ENCODE results near the gene FRMD5.

The FRMD5 gene

DNA sequence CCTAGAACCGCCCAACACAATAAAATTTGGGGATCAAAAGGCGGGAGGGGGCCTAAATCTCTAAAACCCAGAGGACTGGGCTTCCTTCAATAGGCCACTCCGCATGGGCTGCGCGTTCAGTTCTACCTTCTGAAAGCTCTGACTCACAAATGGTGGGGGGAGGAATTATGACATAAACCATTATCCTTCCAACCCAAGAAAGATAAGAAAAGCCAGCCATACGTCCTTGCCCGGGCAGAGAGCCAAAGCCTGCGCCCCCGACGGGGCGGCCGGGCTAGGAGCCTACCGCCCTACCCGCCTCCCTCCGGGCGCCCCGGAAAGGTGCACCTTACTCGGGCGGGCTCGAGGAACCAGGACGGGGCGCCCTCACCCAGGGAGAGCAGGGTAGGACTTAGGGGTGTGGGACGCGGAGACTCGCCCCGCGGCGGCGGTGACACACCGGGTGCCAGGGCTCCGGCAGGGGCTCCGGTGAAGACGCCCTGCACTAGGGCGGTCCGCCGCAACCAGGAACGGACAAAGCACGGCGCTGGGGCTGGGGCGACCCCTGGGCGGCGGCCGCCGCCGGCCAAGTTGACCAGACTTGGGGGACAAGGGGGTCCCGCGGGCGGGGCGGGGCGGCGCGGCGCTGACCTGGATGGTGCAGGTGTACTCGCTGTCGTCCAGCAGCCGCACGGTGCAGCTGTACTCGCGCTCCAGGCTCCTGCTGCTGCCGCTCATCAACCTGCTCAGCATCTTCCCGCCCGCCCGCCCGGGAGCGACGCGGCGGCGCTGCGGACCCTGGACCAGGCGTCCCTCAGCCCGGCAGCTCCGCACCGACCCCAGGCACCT lies 534 bp downstream of the FRMD5 start:
- no peaks in the 10 kb centered on the region for H3K79me2 ChIP-seq (ENCODE audit: insufficient read depth, low read length)
- peaks cover 13% of the 10 kb centered on the region for H3K27me3 ChIP-seq (ENCODE audit: insufficient read depth, low read length, poor library complexity)
- no peaks in the 10 kb centered on the region for H3K36me3 ChIP-seq (ENCODE audit: insufficient read depth, low read length)
- H3K27ac ChIP-seq (ENCODE audit: low read length), result no peak overlapping the region
- H3K9me3 ChIP-seq (ENCODE audit: insufficient read depth, low read length, severe bottlenecking), result no peaks in the 10 kb centered on the region
- no peak for ATAC-seq (ENCODE audit: insufficient read depth, low read depth)
- no peak for DNase-seq
- TF ChIP-seq, protein P1, sequence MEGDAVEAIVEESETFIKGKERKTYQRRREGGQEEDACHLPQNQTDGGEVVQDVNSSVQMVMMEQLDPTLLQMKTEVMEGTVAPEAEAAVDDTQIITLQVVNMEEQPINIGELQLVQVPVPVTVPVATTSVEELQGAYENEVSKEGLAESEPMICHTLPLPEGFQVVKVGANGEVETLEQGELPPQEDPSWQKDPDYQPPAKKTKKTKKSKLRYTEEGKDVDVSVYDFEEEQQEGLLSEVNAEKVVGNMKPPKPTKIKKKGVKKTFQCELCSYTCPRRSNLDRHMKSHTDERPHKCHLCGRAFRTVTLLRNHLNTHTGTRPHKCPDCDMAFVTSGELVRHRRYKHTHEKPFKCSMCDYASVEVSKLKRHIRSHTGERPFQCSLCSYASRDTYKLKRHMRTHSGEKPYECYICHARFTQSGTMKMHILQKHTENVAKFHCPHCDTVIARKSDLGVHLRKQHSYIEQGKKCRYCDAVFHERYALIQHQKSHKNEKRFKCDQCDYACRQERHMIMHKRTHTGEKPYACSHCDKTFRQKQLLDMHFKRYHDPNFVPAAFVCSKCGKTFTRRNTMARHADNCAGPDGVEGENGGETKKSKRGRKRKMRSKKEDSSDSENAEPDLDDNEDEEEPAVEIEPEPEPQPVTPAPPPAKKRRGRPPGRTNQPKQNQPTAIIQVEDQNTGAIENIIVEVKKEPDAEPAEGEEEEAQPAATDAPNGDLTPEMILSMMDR (IDR thresholded peaks at IDR 0.05; ENCODE audit: borderline replicate concordance, extremely low read depth, low read length, poor library complexity, severe bottlenecking), result no peak
- TF ChIP-seq EZH2 (IDR thresholded peaks at IDR 0.05; ENCODE audit: borderline replicate concordance, low read depth, low read length, severe bottlenecking), result no peak
- H4K20me1 ChIP-seq (ENCODE audit: insufficient read depth, low read length), result no peaks in the 10 kb centered on the region
- no peak overlapping the region for H3K4me2 ChIP-seq (ENCODE audit: insufficient read depth, low read length)
- H3K4me3 ChIP-seq (ENCODE audit: low read depth in 1 of 2, low read length in 2 of 2), result no peak overlapping the region
- no peak overlapping the region for H3K9ac ChIP-seq (ENCODE audit: low read depth, low read length)
- H2AFZ ChIP-seq (ENCODE audit: low read depth, low read length), result no peak overlapping the region
- H3K4me1 ChIP-seq (ENCODE audit: insufficient read depth, low read length), result no peaks in the 10 kb centered on the region

DNA sequence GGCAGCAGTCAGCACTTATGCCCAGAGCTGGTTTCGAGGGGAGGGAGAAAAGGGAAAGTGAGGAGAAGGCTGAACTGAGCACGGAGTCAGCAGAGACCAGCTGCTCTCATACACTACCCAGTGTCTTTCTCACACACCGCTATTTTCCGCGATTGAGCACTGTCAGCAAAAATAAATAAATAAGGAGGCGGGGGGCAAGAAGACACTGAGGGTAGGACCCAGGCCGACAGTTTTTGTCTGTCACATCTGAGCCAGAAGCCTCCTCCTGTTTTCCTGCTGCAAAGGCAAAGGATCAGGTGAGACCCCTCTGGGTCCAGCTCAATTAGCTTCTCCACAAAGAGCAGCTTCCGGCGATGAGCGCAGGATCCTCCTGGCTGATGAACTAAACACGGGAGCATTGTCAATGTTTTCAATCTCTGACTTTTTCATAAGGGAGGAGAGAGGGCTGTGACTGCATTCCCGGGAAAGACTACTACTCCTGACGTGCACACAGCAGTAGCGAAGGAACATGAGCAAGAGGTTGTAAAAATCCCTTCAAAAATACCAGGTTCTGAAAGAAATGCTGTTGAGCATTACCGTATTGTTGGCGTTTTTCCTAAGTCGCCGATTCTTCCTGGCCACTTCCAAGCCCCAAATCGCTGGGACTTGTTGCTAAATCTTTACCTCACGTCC lies 1.3 kb downstream of the FRMD5 start:
- H3K4me3 ChIP-seq (ENCODE audit: low read depth in 1 of 2, low read length in 2 of 2), result no peak overlapping the region
- H2AFZ ChIP-seq (ENCODE audit: low read depth, low read length), result no peak overlapping the region
- peaks cover 9% of the 10 kb centered on the region for H3K27me3 ChIP-seq (ENCODE audit: insufficient read depth, low read length, poor library complexity)
- H3K27ac ChIP-seq (ENCODE audit: low read length), result no peak overlapping the region
- no peak for TF ChIP-seq EZH2 (IDR thresholded peaks at IDR 0.05; ENCODE audit: borderline replicate concordance, low read depth, low read length, severe bottlenecking)
- TF ChIP-seq, protein P1 (IDR thresholded peaks at IDR 0.05; ENCODE audit: borderline replicate concordance, extremely low read depth, low read length, poor library complexity, severe bottlenecking), result no peak
- no peaks in the 10 kb centered on the region for H3K4me1 ChIP-seq (ENCODE audit: insufficient read depth, low read length)
- ATAC-seq (ENCODE audit: insufficient read depth, low read depth) (no peak), DNase-seq (no peak)
- no peaks in the 10 kb centered on the region for H3K79me2 ChIP-seq (ENCODE audit: insufficient read depth, low read length)
- no peak overlapping the region for H3K4me2 ChIP-seq (ENCODE audit: insufficient read depth, low read length)
- H4K20me1 ChIP-seq (ENCODE audit: insufficient read depth, low read length), result no peaks in the 10 kb centered on the region
- H3K36me3 ChIP-seq (ENCODE audit: insufficient read depth, low read length), result no peaks in the 10 kb centered on the region
- no peak overlapping the region for H3K9ac ChIP-seq (ENCODE audit: low read depth, low read length)
- H3K9me3 ChIP-seq (ENCODE audit: insufficient read depth, low read length, severe bottlenecking), result no peaks in the 10 kb centered on the region

DNA sequence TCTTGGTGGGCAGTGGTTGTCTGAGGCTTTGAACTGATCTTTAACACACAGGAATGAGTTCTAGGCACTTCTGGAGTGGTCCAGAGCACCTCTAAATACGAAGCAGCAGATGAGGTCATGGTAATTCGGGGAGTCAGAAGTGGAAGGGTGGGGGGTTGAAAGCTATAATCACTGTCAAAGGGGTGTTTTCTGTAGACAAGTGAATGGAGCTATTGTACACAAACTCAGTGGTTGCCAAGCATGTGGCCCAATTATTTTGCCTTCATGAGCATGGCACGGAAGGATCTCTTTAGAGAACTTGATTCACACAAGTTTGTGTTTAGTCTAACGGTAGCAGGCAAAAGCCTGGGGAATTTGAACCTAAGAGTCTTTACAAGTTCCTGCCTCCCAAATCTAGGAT lies 6.3 kb downstream of the FRMD5 start:
- ATAC-seq (ENCODE audit: insufficient read depth, low read depth), result no peak

More for the DNA sequence above, 6.3 kb downstream of the FRMD5 start:
- Histone ChIP-seq H3K4me2 (ENCODE audit: insufficient read depth, low read length) (no peak overlapping the region), H3K27me3 (ENCODE audit: insufficient read depth, low read length, poor library complexity) (peaks cover 14% of the 10 kb centered on the region), H2AFZ (ENCODE audit: low read depth, low read length) (no peak overlapping the region), H3K79me2 (ENCODE audit: insufficient read depth, low read length) (no peaks in the 10 kb centered on the region), H3K27ac (ENCODE audit: low read length) (no peak overlapping the region), H3K4me3 (ENCODE audit: low read depth in 1 of 2, low read length in 2 of 2) (no peak overlapping the region), H3K4me1 (ENCODE audit: insufficient read depth, low read length) (no peaks in the 10 kb centered on the region), H3K9me3 (ENCODE audit: insufficient read depth, low read length, severe bottlenecking) (no peaks in the 10 kb centered on the region), H4K20me1 (ENCODE audit: insufficient read depth, low read length) (no peaks in the 10 kb centered on the region), H3K9ac (ENCODE audit: low read depth, low read length) (no peak overlapping the region), H3K36me3 (ENCODE audit: insufficient read depth, low read length) (no peaks in the 10 kb centered on the region)
- TF ChIP-seq EZH2 (IDR thresholded peaks at IDR 0.05; ENCODE audit: borderline replicate concordance, low read depth, low read length, severe bottlenecking), result no peak
- TF ChIP-seq, protein P1 (IDR thresholded peaks at IDR 0.05; ENCODE audit: borderline replicate concordance, extremely low read depth, low read length, poor library complexity, severe bottlenecking), result no peak
- no peak for DNase-seq
